Pancreas (tissue), 10 donors: ENCODE results near the gene TSGA10IP. TPM values are rescaled to one million over a fixed set of nuclear protein-coding genes. Genes with fewer than 3 reads are reported as not detected.
A peak's percentile ranks its signal among the peaks of the same experiment; 100 is the strongest.

Experiments used
- ATAC-seq, 4 donors: fragments of 200-7000 bp; cut with Tn5 transposase; one replicate each; pipeline versions ENCODE4 v1.8.0 to v1.9.1; 2020; ENCODE audit warnings: mild to moderate bottlenecking in 4 of 4, moderate library complexity in 4 of 4
- DNase-seq, 6 donors: peaks; one replicate each; pipeline ENCODE4 v3.0.0-alpha.2; 2020
- FAIRE-seq: peaks from 2 replicates; lab custom pipeline; 2012; peaks lifted over from hg19 to GRCh38; lab: Jason Lieb, UNC
- H3K27ac ChIP-seq, 4 donors: fragments of 200-600 bp; sonication (generic); 1 replicate in 3 of 4; 2 replicates in 1 of 4; pipeline versions ENCODE4 v1.5.0 to v1.8.0; 2020
- H3K27me3 ChIP-seq, 4 donors: fragments of 200-600 bp; one replicate each; pipeline ENCODE4 v1.8.0; 2021
- H3K36me3 ChIP-seq, 3 donors: fragments of 200-600 bp; sonication (generic) in 1 of 3; one replicate each; pipeline versions ENCODE4 v1.5.0 to v1.8.0; 2020 to 2021
- H3K4me1 ChIP-seq, 3 donors: fragments of 200-600 bp; one replicate each; pipeline ENCODE4 v1.8.0; 2021
- H3K4me3 ChIP-seq, 4 donors: fragments of 200-600 bp; sonication (generic) in 2 of 4; one replicate each; pipeline versions ENCODE4 v1.5.0 to v1.8.0; 2020 to 2021
- H3K9me3 ChIP-seq, 4 donors: fragments of 200-600 bp; one replicate each; pipeline ENCODE4 v1.8.0; 2021
- CTCF ChIP-seq, 4 donors: fragments of 200-600 bp; sonication (generic) in 3 of 4; IDR thresholded peaks; one replicate each; pipeline versions ENCODE4 v1.5.0 to v1.8.0; 2021; ENCODE audit warnings: antibody characterized with exemption in 4 of 4
- WGBS, 2 donors: extraction: QIAGEN DNeasy Blood & Tissue Kit; methylation state at CpG; one replicate each; pipeline ENCODE4 v1.1.7; 2013; 5-methylcytosine and 5-hydroxymethylcytosine counted together
- intact Hi-C, 3 donors: fragments of 100-400 bp; cut with DNase I; formaldehyde crosslinking; loops; one replicate each; pipeline versions ENCODE4 v1.11.1 to v1.14.2; 2022
- polyA plus RNA-seq, 2 donors: library from polyadenylated mRNA; stranded (reverse); fragments of 200-250 nt; gene quantifications; one replicate each; pipeline ENCODE4 v1.2.3, GENCODE V29; 2013
- total RNA-seq, 6 donors: library from RNA; stranded (reverse); fragmentation: NEBNext Ultra II Directional in 4 of 6; extraction: Animal tissue kit (Norgen Biotek cat#: 25700) in 4 of 6; gene quantifications; one replicate each; pipeline versions ENCODE4 v1.2.1 to v1.2.4, GENCODE V29; 2021 to 2023
- donor health status: healthy with polysubstance abuse.
- donor health status: DM: no; HTN: no; CAD: no; lungs with moderate emphysema.
- donor health status: DM: no; HTN: no; CAD: no.
- donor health status: control.
- donor health status: control.
- donor health status: Bipolar disorder and iron deficiency.
- donor health status: DM: yes; HTN: yes; CAD: no.
- donor health status: DM: no; HTN: no; CAD: no.
- donor health status: DM: no; HTN: no; CAD: no.
- donor health status: DM: yes; HTN: yes; CAD: no.

Gene TSGA10IP
- total and polyA plus RNA-seq, 8 donors = 0.19 TPM; not detected in 7

GRCh38 chr11:65932558-65932919, 12.7 kb upstream of the TSGA10IP start:
- intact Hi-C loops = no loop called here
- WGBS, 2 donors = 32 to 42% methylated on average over 9 of the region's 9 CpGs
- no peak for FAIRE-seq
- no peak overlapping the region for H3K4me3 ChIP-seq
- no peak for TF ChIP-seq CTCF (IDR thresholded peaks at IDR 0.05)
- H3K27ac ChIP-seq = no peak overlapping the region
- ATAC-seq = no peak
- H3K36me3 ChIP-seq = no peaks in the 10 kb centered on the region
- no peaks in the 10 kb centered on the region for H3K9me3 ChIP-seq
- no peak for DNase-seq
- H3K27me3 ChIP-seq = no peaks in the 10 kb centered on the region
- no peaks in the 10 kb centered on the region for H3K4me1 ChIP-seq

- TF ChIP-seq CTCF (IDR thresholded peaks at IDR 0.05) = no peak
- H3K27ac ChIP-seq = no peak overlapping the region
- no peak for FAIRE-seq
Observed at GRCh38 chr11:65934014-65934413, 11.3 kb upstream of the TSGA10IP start.

GRCh38 chr11:65937766-65938165, 7.5 kb upstream of the TSGA10IP start:
- Histone ChIP-seq H3K4me3 (no peak overlapping the region), H3K27ac (no peak overlapping the region), H3K27me3 (no peaks in the 10 kb centered on the region), H3K4me1 (no peaks in the 10 kb centered on the region), H3K36me3 (no peaks in the 10 kb centered on the region), H3K9me3 (no peaks in the 10 kb centered on the region)
- WGBS, 2 donors = 31 to 40% methylated on average over 4 of the region's 4 CpGs
- intact Hi-C loops = no loop called here
- ATAC-seq (no peak), DNase-seq (no peak), FAIRE-seq (no peak)
- no peak for TF ChIP-seq CTCF (IDR thresholded peaks at IDR 0.05)

More at GRCh38 chr11:65934014-65934413, 11.3 kb upstream of the TSGA10IP start:
- H3K27me3 ChIP-seq = no peaks in the 10 kb centered on the region
- H3K4me1 ChIP-seq = no peaks in the 10 kb centered on the region
- no peak for DNase-seq
- intact Hi-C loops = no loop called here
- ATAC-seq = peak in 1 of 4 donors; percentile 70
- WGBS, 2 donors = 19 to 27% methylated on average over 4 of the region's 4 CpGs
- no peak overlapping the region for H3K4me3 ChIP-seq
- no peaks in the 10 kb centered on the region for H3K36me3 ChIP-seq
- H3K9me3 ChIP-seq = no peaks in the 10 kb centered on the region

- 57 to 58% methylated on average over 9 of the region's 9 CpGs for WGBS, 2 donors
- DNase-seq (no peak), ATAC-seq (peak in 1 of 4 donors; percentile 47), FAIRE-seq (no peak)
- Histone ChIP-seq H3K27ac (peak overlapping the region in 1 of 4 donors; percentile 15), H3K9me3 (no peaks in the 10 kb centered on the region), H3K4me3 (no peak overlapping the region), H3K36me3 (no peaks in the 10 kb centered on the region), H3K4me1 (no peaks in the 10 kb centered on the region), H3K27me3 (no peaks in the 10 kb centered on the region)
- TF ChIP-seq CTCF (IDR thresholded peaks at IDR 0.05) = no peak
- intact Hi-C loops = no loop called here
Observed at GRCh38 chr11:65941720-65942310, 3.5 kb upstream of the TSGA10IP start.

GRCh38 chr11:65942531-65942930, 2.7 kb upstream of the TSGA10IP start:
- ATAC-seq (no peak), DNase-seq (no peak)
- intact Hi-C loops = no loop called here

More at GRCh38 chr11:65942531-65942930, 2.7 kb upstream of the TSGA10IP start:
- TF ChIP-seq CTCF (IDR thresholded peaks at IDR 0.05) = no peak
- H3K27ac ChIP-seq = no peak overlapping the region
- no peak for FAIRE-seq
- H3K9me3 ChIP-seq = no peaks in the 10 kb centered on the region
- no peaks in the 10 kb centered on the region for H3K36me3 ChIP-seq
- H3K4me3 ChIP-seq = no peak overlapping the region
- H3K27me3 ChIP-seq = no peaks in the 10 kb centered on the region
- H3K4me1 ChIP-seq = no peaks in the 10 kb centered on the region
- 80 to 83% methylated on average over 7 of the region's 7 CpGs for WGBS, 2 donors
